ENCODE results near the gene CACNG6. TPM values are rescaled to one million over a fixed set of nuclear protein-coding genes. Genes with fewer than 3 reads are reported as not detected.

Gene CACNG6
- total RNA-seq, 1 experiment from 2014 or later, result not detected

GRCh38 chr19:53992815-53993214 lies 1.4 kb downstream of the CACNG6 start:
- H3K36me3 ChIP-seq (ENCODE audit: low read depth, low read length), result no peaks in the 10 kb centered on the region
- BruUV-seq (replicated peaks), result no TSS peak
- no peak for TF ChIP-seq EZH2phosphoT487 (IDR thresholded peaks at IDR 0.05; ENCODE audit: borderline replicate concordance, low read length)
- TF ChIP-seq, protein P1, sequence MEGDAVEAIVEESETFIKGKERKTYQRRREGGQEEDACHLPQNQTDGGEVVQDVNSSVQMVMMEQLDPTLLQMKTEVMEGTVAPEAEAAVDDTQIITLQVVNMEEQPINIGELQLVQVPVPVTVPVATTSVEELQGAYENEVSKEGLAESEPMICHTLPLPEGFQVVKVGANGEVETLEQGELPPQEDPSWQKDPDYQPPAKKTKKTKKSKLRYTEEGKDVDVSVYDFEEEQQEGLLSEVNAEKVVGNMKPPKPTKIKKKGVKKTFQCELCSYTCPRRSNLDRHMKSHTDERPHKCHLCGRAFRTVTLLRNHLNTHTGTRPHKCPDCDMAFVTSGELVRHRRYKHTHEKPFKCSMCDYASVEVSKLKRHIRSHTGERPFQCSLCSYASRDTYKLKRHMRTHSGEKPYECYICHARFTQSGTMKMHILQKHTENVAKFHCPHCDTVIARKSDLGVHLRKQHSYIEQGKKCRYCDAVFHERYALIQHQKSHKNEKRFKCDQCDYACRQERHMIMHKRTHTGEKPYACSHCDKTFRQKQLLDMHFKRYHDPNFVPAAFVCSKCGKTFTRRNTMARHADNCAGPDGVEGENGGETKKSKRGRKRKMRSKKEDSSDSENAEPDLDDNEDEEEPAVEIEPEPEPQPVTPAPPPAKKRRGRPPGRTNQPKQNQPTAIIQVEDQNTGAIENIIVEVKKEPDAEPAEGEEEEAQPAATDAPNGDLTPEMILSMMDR (conservative IDR thresholded peaks at IDR 0.05; ENCODE audit: low read depth, low read length), result no peak
- TF ChIP-seq EZH2 (IDR thresholded peaks at IDR 0.05; ENCODE audit: low read length, unreplicated experiment), result no peak
- ATAC-seq, result no peak
- intact Hi-C loops (cut with micrococcal nuclease), result no loop called here
- H3K79me2 ChIP-seq (ENCODE audit: low read length), result no peaks in the 10 kb centered on the region
- no peaks in the 10 kb centered on the region; the same call in 1 of the 2 replicates for H3K27me3 ChIP-seq (ENCODE audit: low read length)
- ChIA-PET POLR2A (ENCODE audit: unreplicated experiment) (interaction anchor here (0.7 kb wide), 1 partner anchor 332 kb away, joined by 3 read pairs; no protein-coding TSS in a partner anchor), CTCF (interaction anchor here (0.5 kb wide), 1 partner anchor 30 kb away, joined by 3 read pairs; no protein-coding TSS in a partner anchor)
- no peaks in the 10 kb centered on the region for H4K20me1 ChIP-seq (ENCODE audit: low read length)
- no peaks in the 10 kb centered on the region for H3K9me3 ChIP-seq (ENCODE audit: low read length)
- no peaks in the 10 kb centered on the region for H3K9me2 ChIP-seq (replicated peaks; ENCODE audit: low read length)
- 0 out of 2 replicates have a peak, but pooled peaks cover 3% of the 10 kb centered on the region for H3K4me1 ChIP-seq (ENCODE audit: insufficient read depth, low read length)
- H3K27ac ChIP-seq (ENCODE audit: low read length), result no peak overlapping the region
- no peaks in the 10 kb centered on the region for H3F3A ChIP-seq (ENCODE audit: low read length, unreplicated experiment)
- no peak for DNase-seq
- no peak overlapping the region for H3K9ac ChIP-seq (ENCODE audit: low read length)
- no peak overlapping the region for H3K4me3 ChIP-seq (ENCODE audit: low read length)
- no peak overlapping the region for H2AFZ ChIP-seq (ENCODE audit: low read length)
- H3K4me2 ChIP-seq (ENCODE audit: low read length), result no peak overlapping the region

DNA sequence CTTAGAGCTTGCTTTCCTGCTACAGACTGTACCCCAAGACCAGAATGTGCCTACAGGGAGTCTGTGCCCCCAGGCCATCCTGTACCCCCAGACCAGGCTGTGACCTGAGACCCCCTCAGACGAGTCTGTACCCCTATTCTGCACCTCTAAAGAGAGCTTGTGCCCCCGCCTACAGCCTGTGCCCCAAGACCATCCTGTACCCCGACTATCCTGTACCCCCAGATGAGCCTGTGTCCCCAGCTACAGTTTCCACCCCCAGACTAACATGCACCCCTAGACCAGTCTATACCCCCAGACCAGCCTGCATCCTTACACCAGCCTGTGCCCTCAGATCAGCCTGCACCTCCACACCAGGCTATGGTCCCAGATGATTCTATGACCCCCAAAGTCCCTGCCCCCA lies 2.0 kb downstream of the CACNG6 start:
- Histone ChIP-seq H3K27me3 (ENCODE audit: low read length) (no peaks in the 10 kb centered on the region; the same call in 1 of the 2 replicates), H3K27ac (ENCODE audit: low read length) (no peak overlapping the region), H3K79me2 (ENCODE audit: low read length) (no peaks in the 10 kb centered on the region), H3K9ac (ENCODE audit: low read length) (no peak overlapping the region), H3K9me2 (replicated peaks; ENCODE audit: low read length) (no peaks in the 10 kb centered on the region), H4K20me1 (ENCODE audit: low read length) (no peaks in the 10 kb centered on the region), H3K9me3 (ENCODE audit: low read length) (no peaks in the 10 kb centered on the region), H2AFZ (ENCODE audit: low read length) (no peak overlapping the region), H3K4me3 (ENCODE audit: low read length) (no peak overlapping the region), H3F3A (ENCODE audit: low read length, unreplicated experiment) (no peaks in the 10 kb centered on the region), H3K4me1 (ENCODE audit: insufficient read depth, low read length) (0 out of 2 replicates have a peak, but pooled peaks cover 3% of the 10 kb centered on the region), H3K4me2 (ENCODE audit: low read length) (no peak overlapping the region), H3K36me3 (ENCODE audit: low read depth, low read length) (no peaks in the 10 kb centered on the region)
- no TSS peak for BruUV-seq (replicated peaks)
- DNase-seq, result no peak
- intact Hi-C loops (cut with micrococcal nuclease), result no loop called here
- ATAC-seq, result no peak
- POLR2A ChIA-PET (ENCODE audit: unreplicated experiment), result no interaction called here
- TF ChIP-seq EZH2phosphoT487 (IDR thresholded peaks at IDR 0.05; ENCODE audit: borderline replicate concordance, low read length) (no peak), EZH2 (IDR thresholded peaks at IDR 0.05; ENCODE audit: low read length, unreplicated experiment) (no peak)
- TF ChIP-seq, protein P1 (conservative IDR thresholded peaks at IDR 0.05; ENCODE audit: low read depth, low read length), result no peak
- CTCF ChIA-PET, result no interaction called here

GRCh38 chr19:53994811-53995210 lies 3.4 kb downstream of the CACNG6 start:
- H3K4me3 ChIP-seq (ENCODE audit: low read length), result no peak overlapping the region
- no peaks in the 10 kb centered on the region; the same call in 1 of the 2 replicates for H3K27me3 ChIP-seq (ENCODE audit: low read length)
- H2AFZ ChIP-seq (ENCODE audit: low read length), result no peak overlapping the region
- ATAC-seq (no peak), DNase-seq (peak; percentile 20)
- no peak overlapping the region for H3K27ac ChIP-seq (ENCODE audit: low read length)
- H3K9me2 ChIP-seq (replicated peaks; ENCODE audit: low read length), result no peaks in the 10 kb centered on the region
- no peaks in the 10 kb centered on the region for H3K79me2 ChIP-seq (ENCODE audit: low read length)
- POLR2A ChIA-PET (ENCODE audit: unreplicated experiment), result no interaction called here
- no TSS peak for BruUV-seq (replicated peaks)
- no peak overlapping the region for H3K4me2 ChIP-seq (ENCODE audit: low read length)
- H3K36me3 ChIP-seq (ENCODE audit: low read depth, low read length), result no peaks in the 10 kb centered on the region
- no peaks in the 10 kb centered on the region for H3F3A ChIP-seq (ENCODE audit: low read length, unreplicated experiment)
- intact Hi-C loops (cut with micrococcal nuclease), result no loop called here
- CTCF ChIA-PET, result no interaction called here
- H3K9ac ChIP-seq (ENCODE audit: low read length), result no peak overlapping the region
- H4K20me1 ChIP-seq (ENCODE audit: low read length), result no peaks in the 10 kb centered on the region
- 0 out of 2 replicates have a peak, but pooled peaks cover 3% of the 10 kb centered on the region for H3K4me1 ChIP-seq (ENCODE audit: insufficient read depth, low read length)
- TF ChIP-seq, protein P1 (conservative IDR thresholded peaks at IDR 0.05; ENCODE audit: low read depth, low read length), result no peak
- no peak for TF ChIP-seq EZH2 (IDR thresholded peaks at IDR 0.05; ENCODE audit: low read length, unreplicated experiment)
- no peak for TF ChIP-seq EZH2phosphoT487 (IDR thresholded peaks at IDR 0.05; ENCODE audit: borderline replicate concordance, low read length)
- H3K9me3 ChIP-seq (ENCODE audit: low read length), result no peaks in the 10 kb centered on the region
